ENCODE data around the gene MED29.

DNA sequence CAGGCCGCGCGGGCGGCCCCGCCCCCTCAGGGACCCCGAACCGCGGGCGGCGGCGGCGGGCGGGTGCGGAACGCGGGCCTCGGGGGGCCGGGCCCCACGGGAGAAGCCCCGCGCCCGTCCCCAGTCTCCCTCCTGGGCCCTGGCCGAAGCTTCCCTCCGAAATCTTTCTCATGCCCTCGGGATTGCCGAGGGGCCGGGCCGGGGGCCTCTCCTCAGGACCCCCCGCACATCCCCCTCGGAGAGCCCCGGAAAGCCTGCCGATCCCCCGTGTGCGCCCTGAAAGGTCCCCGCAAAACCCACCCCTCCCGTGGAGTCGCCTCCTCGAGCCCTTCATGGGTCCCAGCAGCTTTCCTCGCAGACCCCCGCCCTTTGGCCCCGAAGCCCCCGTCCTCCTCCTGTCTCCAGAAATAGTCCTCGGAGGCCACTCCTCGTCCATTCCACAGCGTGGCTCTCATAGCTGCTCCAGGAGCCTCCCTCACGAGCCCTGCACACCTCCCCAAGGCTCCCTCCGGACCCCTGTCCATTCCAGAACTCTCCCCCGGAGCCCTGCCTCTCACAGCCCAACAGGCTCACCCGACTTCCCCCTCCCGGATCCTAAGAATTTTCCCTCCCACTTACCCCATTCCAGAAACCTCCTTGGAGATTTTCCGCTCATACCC is 48.4 kb upstream of the MED29 start:
- TF ChIP-seq CTCF (conservative IDR thresholded peaks at IDR 0.05; ENCODE audit: low read depth, low read length), result no peak
- TF ChIP-seq EZH2 (IDR thresholded peaks at IDR 0.05; ENCODE audit: borderline replicate concordance, low read depth, low read length, poor library complexity, severe bottlenecking), result no peak

All from A673 (cell line).